MM.1S (cell line): Measurements from ENCODE around the gene GFOD2.

Experiments used
- CTCF ChIP-seq: fragments of 300-600 bp; sonication (generic); IDR thresholded peaks from 2 replicates; pipeline ENCODE4 v1.5.1; 2016; ENCODE audit warnings: antibody characterized with exemption, low read length, mixed read lengths
- EZH2phosphoT487 ChIP-seq: fragments of 300-600 bp; sonication (generic); IDR thresholded peaks from 2 replicates; pipeline ENCODE4 v1.6.1; 2018; ENCODE audit warnings: antibody characterized with exemption, low read length

GRCh38 chr16:67663151-67663876 lies 55.8 kb downstream of the GFOD2 start:
- no peak; the same call in none of the 2 replicates for TF ChIP-seq CTCF
- no peak for TF ChIP-seq EZH2phosphoT487
